Stimulated activated CD4-positive, alpha-beta T cell treated with anti-CD3 and anti-CD28 coated beads, Interleukin-2, amount 100 ng/mL, for 24 hours (primary cell): Measurements from ENCODE around the gene IGLL1.

Experiments used
- DNase-seq, 2 donors: peaks; one replicate each; pipeline ENCODE4 v3.0.0-alpha.2; 2020

Gene IGLL1

GRCh38 chr22:23526596-23527316 is 53.3 kb downstream of the IGLL1 start:
- no peak for DNase-seq

- DNase-seq: no peak
These were observed 54.6 kb downstream of the IGLL1 start for GRCh38 chr22:23525510-23525909.

GRCh38 chr22:23524226-23524625 is 55.9 kb downstream of the IGLL1 start:
- no peak for DNase-seq

GRCh38 chr22:23523713-23524112 is 56.4 kb downstream of the IGLL1 start:
- no peak for DNase-seq
